Mesendoderm (in vitro differentiated cells): ENCODE data around the gene SPEF2.
A peak's percentile ranks its signal among the peaks of the same experiment; 100 is the strongest.

Experiments
- DNase-seq: peaks from one replicate; pipeline ENCODE4 v3.0.0; 2013
- H2AK5ac ChIP-seq: 2 replicates; pipeline ENCODE4 v1.6.1; 2013; ENCODE audit warnings: low read length, inconsistent platforms
- H2BK120ac ChIP-seq: 2 replicates; pipeline ENCODE4 v1.6.1; 2013; ENCODE audit warnings: low read depth, mild to moderate bottlenecking, low read length, moderate library complexity, mixed read lengths
- H2BK15ac ChIP-seq: replicated peaks from 2 replicates; pipeline ENCODE4 v1.6.1; 2013; ENCODE audit warnings: low read depth, mild to moderate bottlenecking, moderate library complexity
- H2BK5ac ChIP-seq: 2 replicates; pipeline ENCODE4 v1.6.1; 2013; ENCODE audit warnings: low read length, inconsistent platforms
- H3K18ac ChIP-seq: 2 replicates; pipeline ENCODE4 v1.6.1; 2013; ENCODE audit warnings: mild to moderate bottlenecking, low read length, mixed read lengths
- H3K23ac ChIP-seq: one replicate; pipeline ENCODE4 v1.6.1; 2013; ENCODE audit warnings: low read length
- H3K27ac ChIP-seq: 2 replicates; pipeline ENCODE4 v1.5.1; 2013; ENCODE audit warnings: low read depth, mild to moderate bottlenecking, inconsistent platforms, low read length, moderate library complexity
- H3K27me3 ChIP-seq: 2 replicates; pipeline ENCODE4 v1.6.1; 2013; ENCODE audit warnings: low read length, control low read depth, mild to moderate bottlenecking, inconsistent platforms; ENCODE audit not compliant: insufficient read depth, poor library complexity
- H3K36me3 ChIP-seq: 2 replicates; pipeline ENCODE4 v1.6.1; 2013; ENCODE audit warnings: low read length, inconsistent platforms; ENCODE audit not compliant: control insufficient read depth, insufficient read depth
- H3K4ac ChIP-seq: one replicate; pipeline ENCODE4 v1.6.1; 2013; ENCODE audit warnings: low read depth, mild to moderate bottlenecking, low read length, moderate library complexity
- H3K4me1 ChIP-seq: 2 replicates; pipeline ENCODE4 v1.6.1; 2013; ENCODE audit warnings: low read depth, low read length, inconsistent platforms; ENCODE audit not compliant: control insufficient read depth
- H3K4me2 ChIP-seq: 2 replicates; pipeline ENCODE4 v1.6.1; 2013; ENCODE audit warnings: low read length
- H3K4me3 ChIP-seq: 2 replicates; pipeline ENCODE4 v1.5.1; 2013; ENCODE audit warnings: mild to moderate bottlenecking, low read length
- H3K56ac ChIP-seq: one replicate; pipeline ENCODE4 v1.6.1; 2013; ENCODE audit warnings: low read length
- H3K79me1 ChIP-seq: 2 replicates; pipeline ENCODE4 v1.6.1; 2013; ENCODE audit warnings: low read length, inconsistent platforms
- H3K79me2 ChIP-seq: 2 replicates; pipeline ENCODE4 v1.6.1; 2013; ENCODE audit warnings: mild to moderate bottlenecking, low read length; ENCODE audit not compliant: control insufficient read depth, insufficient read depth
- H3K9ac ChIP-seq: 2 replicates; pipeline ENCODE4 v1.6.1; 2013; ENCODE audit warnings: low read length, inconsistent platforms
- H4K5ac ChIP-seq: one replicate; pipeline ENCODE4 v1.6.1; 2013; ENCODE audit warnings: low read length
- H4K8ac ChIP-seq: one replicate; pipeline ENCODE4 v1.6.1; 2013; ENCODE audit warnings: low read depth, mild to moderate bottlenecking, control low read depth, low read length, moderate library complexity
- WGBS: extraction: QIAGEN DNeasy Blood & Tissue Kit; methylation state at CpG from one replicate; pipeline ENCODE4 v1.1.7; 2013; ENCODE audit warnings: low lambda C conversion rate, missing lambda C conversion rate; ENCODE audit not compliant: insufficient coverage; ENCODE audit errors: extremely low coverage; 5-methylcytosine and 5-hydroxymethylcytosine counted together

The SPEF2 gene

DNA sequence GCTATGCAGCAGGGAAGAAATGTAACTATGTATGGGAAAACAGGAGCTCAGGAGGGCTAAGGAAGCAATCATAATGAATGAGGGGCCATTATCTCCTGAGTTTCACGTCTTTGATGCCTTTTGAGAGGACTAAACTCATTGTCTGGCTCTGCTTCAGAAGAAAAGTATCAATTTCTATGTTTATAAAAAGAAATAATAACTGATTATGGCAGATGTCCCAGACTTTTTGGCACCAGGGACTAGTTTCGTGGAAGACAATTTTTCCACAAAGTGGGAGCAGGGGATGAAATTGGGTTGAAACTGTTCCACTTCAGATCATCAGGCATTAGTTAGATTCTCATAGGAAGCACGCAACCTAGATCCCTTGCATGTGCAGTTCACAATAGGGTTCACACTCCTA is 230.3 kb downstream of the SPEF2 start:
- Histone ChIP-seq H2BK15ac (no peak overlapping the region), H3K27ac (no peak overlapping the region), H3K56ac (no peak overlapping the region), H2AK5ac (no peak overlapping the region), H4K8ac (no peak overlapping the region), H3K79me2 (no peaks in the 10 kb centered on the region), H2BK5ac (no peak overlapping the region), H3K4me3 (no peak overlapping the region), H3K18ac (no peak overlapping the region), H3K79me1 (no peaks in the 10 kb centered on the region), H3K4me1 (no peaks in the 10 kb centered on the region), H3K9ac (no peak overlapping the region), H3K23ac (no peak overlapping the region), H3K4ac (no peak overlapping the region), H4K5ac (no peak overlapping the region), H3K4me2 (no peak overlapping the region), H3K36me3 (no peaks in the 10 kb centered on the region), H3K27me3 (no peaks in the 10 kb centered on the region), H2BK120ac (no peak overlapping the region)
- no peak for DNase-seq
- WGBS = no CpG with 5 or more reads among the region's 3 CpGs

DNA sequence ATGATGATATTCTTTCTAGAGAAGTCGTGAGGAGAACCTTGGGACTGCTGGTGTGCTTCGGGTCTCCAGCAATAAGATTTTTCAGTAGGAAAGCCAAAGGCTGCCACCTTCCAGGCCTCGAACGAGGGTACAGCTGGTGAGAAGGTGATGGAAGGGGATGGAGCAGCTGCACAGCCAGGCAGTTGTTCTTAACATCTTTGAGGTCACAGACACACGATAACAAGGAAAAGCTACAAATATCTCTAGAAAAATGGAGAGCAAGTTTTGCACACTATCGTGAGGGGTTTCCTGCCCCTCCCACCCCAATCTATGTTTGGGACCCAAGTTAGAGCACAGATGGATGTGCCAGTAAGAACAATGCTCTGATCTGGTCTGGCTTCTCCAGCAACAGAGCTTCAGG is 232.2 kb downstream of the SPEF2 start:
- Histone ChIP-seq H3K79me2 (no peaks in the 10 kb centered on the region), H2BK120ac (no peak overlapping the region), H3K56ac (no peak overlapping the region), H3K27me3 (no peaks in the 10 kb centered on the region), H3K27ac (no peak overlapping the region), H3K4me3 (no peak overlapping the region), H3K23ac (no peak overlapping the region), H3K9ac (no peak overlapping the region), H4K8ac (no peak overlapping the region), H3K4ac (no peak overlapping the region), H2BK15ac (no peak overlapping the region), H4K5ac (no peak overlapping the region), H3K79me1 (no peaks in the 10 kb centered on the region), H3K36me3 (no peaks in the 10 kb centered on the region), H3K4me1 (no peaks in the 10 kb centered on the region), H2BK5ac (no peak overlapping the region), H3K4me2 (no peak overlapping the region), H3K18ac (no peak overlapping the region), H2AK5ac (no peak overlapping the region)
- no CpG with 5 or more reads among the region's 6 CpGs for WGBS
- no peak for DNase-seq

DNA sequence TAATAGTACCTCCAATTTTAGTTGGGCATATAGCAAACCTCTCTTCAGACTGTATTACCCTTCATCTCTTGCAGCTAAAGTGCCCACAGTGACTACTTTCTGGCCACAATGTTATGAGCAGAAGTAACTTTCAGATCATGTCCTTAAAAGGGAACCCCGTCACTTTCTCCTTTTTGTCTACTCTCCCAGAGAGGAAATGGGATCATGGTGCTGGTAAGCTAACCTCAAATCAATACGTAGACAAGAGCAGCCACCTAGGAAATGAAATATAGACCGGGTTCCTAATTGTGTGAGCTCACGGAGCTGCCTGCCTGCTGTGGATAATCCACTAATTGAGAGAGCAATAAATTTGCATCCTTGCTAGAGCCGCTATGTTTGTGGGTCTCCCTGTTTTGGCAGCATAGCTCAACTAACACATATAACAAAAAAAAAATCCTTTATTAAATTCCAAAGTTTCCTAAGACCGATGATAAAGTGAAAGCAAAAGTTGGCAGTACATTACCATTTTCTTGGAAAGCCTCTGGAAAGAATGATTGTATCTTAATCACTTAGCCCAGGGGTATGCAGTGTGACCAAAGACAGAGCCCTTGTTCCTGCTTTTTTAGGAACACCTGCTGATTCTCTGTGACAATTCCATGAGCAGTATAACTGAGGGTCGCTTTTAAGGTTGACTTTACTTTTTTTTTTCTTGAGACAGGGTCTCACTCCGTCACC is 233.5 kb downstream of the SPEF2 start:
- no peak overlapping the region for H2BK5ac ChIP-seq
- H3K18ac ChIP-seq = no peak overlapping the region
- H3K79me2 ChIP-seq = no peaks in the 10 kb centered on the region
- no peak overlapping the region for H2BK120ac ChIP-seq
- H3K27me3 ChIP-seq = no peaks in the 10 kb centered on the region
- H2BK15ac ChIP-seq = no peak overlapping the region
- H3K23ac ChIP-seq = no peak overlapping the region
- DNase-seq = peak; percentile 29
- H3K27ac ChIP-seq = no peak overlapping the region
- no peak overlapping the region for H4K8ac ChIP-seq
- no peaks in the 10 kb centered on the region for H3K79me1 ChIP-seq
- no peaks in the 10 kb centered on the region for H3K4me1 ChIP-seq
- H2AK5ac ChIP-seq = no peak overlapping the region
- H3K4me2 ChIP-seq = no peak overlapping the region
- no peak overlapping the region for H4K5ac ChIP-seq
- no CpG with 5 or more reads among the region's 8 CpGs for WGBS
- no peak overlapping the region for H3K56ac ChIP-seq
- no peak overlapping the region for H3K9ac ChIP-seq
- no peaks in the 10 kb centered on the region for H3K36me3 ChIP-seq
- no peak overlapping the region for H3K4me3 ChIP-seq
- H3K4ac ChIP-seq = no peak overlapping the region

DNA sequence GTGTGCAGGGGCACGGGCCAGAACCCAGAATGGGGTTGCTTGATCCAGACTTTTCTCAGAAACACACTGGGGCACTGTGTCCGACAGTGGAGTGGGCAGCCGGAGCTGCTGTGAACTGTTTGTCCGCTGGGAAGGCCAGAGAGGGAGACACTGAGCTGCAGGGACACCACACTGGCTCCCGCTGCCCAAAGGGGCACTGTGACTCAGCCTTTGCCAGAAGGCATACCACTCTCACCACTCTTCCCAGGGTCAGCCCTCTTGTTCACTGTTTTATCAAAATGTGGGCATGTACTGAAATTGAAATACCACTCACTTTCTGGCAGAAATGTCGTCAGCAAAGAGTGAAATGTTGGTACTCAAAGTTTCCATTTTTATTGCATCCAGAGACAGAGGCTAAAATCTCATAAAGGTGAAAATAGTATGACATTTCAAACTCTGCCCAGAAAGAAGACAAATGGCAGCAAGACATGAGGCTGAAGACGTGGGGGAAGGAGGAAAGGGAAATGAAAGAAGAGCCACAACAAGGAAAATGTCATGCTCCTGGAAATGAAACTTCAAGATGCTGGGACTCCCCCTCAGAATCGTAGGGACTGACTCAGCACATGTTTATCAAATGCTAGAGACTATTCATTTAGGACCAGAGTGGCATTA is 234.5 kb downstream of the SPEF2 start:
- Histone ChIP-seq H3K4me1 (no peaks in the 10 kb centered on the region), H3K4me3 (no peak overlapping the region)

DNA sequence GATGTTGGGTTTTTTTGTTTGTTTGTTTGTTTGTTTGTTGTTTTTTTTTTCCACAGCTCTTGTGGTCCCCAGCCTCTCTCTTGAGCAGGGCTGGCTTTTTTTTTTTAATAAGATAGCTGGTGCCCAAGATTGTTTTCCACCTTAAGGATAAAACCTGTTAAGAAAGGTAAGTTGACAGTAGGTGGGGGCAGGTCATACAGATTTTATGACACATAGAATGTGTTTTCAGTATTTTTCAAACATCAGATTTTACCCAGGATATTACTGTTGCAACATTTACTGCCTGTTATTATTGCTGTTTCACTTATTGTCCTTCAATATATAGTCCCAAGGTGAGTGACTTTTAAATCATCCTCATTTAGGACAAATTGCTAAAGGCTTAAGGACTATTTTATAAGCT is 235.1 kb downstream of the SPEF2 start:
- Histone ChIP-seq H3K9ac (no peak overlapping the region), H2BK5ac (no peak overlapping the region), H2AK5ac (no peak overlapping the region), H4K8ac (no peak overlapping the region), H3K79me1 (no peaks in the 10 kb centered on the region), H2BK120ac (no peak overlapping the region), H3K79me2 (no peaks in the 10 kb centered on the region), H3K27me3 (no peaks in the 10 kb centered on the region), H3K18ac (no peak overlapping the region), H3K4me1 (no peaks in the 10 kb centered on the region), H3K4me3 (no peak overlapping the region), H3K36me3 (no peaks in the 10 kb centered on the region), H3K23ac (no peak overlapping the region), H3K27ac (no peak overlapping the region), H4K5ac (no peak overlapping the region), H3K4ac (no peak overlapping the region), H3K4me2 (no peak overlapping the region), H3K56ac (no peak overlapping the region), H2BK15ac (no peak overlapping the region)
- no peak for DNase-seq

More for the DNA sequence above, 234.5 kb downstream of the SPEF2 start:
- Histone ChIP-seq H2AK5ac (no peak overlapping the region), H3K56ac (no peak overlapping the region), H2BK120ac (no peak overlapping the region), H3K18ac (no peak overlapping the region), H2BK15ac (no peak overlapping the region), H4K8ac (no peak overlapping the region), H4K5ac (no peak overlapping the region), H3K79me2 (no peaks in the 10 kb centered on the region), H3K27ac (no peak overlapping the region), H3K23ac (no peak overlapping the region), H3K9ac (no peak overlapping the region), H3K4ac (no peak overlapping the region), H2BK5ac (no peak overlapping the region), H3K79me1 (no peaks in the 10 kb centered on the region), H3K36me3 (no peaks in the 10 kb centered on the region), H3K27me3 (no peaks in the 10 kb centered on the region), H3K4me2 (no peak overlapping the region)
- no CpG with 5 or more reads among the region's 8 CpGs for WGBS
- DNase-seq = no peak

DNA sequence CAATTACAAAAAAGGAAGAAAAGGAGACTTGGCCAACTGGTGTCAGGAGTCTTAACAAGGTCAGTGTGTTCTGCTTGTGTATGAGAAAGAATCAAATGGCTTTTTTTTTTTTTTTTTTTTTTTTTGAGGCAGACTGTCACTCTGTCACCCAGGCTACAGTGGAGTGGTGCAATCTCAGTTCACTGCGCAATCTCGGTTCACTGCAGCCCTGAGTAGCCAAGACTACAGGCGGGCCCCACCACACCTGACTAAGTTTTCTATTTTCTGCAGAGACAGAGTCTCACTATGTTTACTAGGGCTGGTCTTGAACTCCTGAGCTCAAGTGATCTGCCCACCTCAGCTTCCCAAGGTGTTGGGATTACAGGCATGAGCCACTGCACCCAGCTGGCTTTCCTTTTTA is 236.0 kb downstream of the SPEF2 start:
- Histone ChIP-seq H3K4me1 (no peaks in the 10 kb centered on the region), H3K9ac (no peak overlapping the region), H3K4me3 (no peak overlapping the region), H2BK15ac (no peak overlapping the region), H4K8ac (no peak overlapping the region), H3K56ac (no peak overlapping the region), H3K79me1 (no peaks in the 10 kb centered on the region), H3K18ac (no peak overlapping the region), H2BK5ac (no peak overlapping the region), H4K5ac (no peak overlapping the region), H3K27me3 (no peaks in the 10 kb centered on the region), H3K79me2 (no peaks in the 10 kb centered on the region), H2BK120ac (no peak overlapping the region), H2AK5ac (no peak overlapping the region), H3K4ac (no peak overlapping the region), H3K4me2 (no peak overlapping the region), H3K36me3 (no peaks in the 10 kb centered on the region), H3K23ac (no peak overlapping the region), H3K27ac (no peak overlapping the region)
- DNase-seq = no peak
- WGBS = no CpG with 5 or more reads among the region's 3 CpGs
